CD4-positive, alpha-beta T cell (primary cell): ENCODE data around the gene KIRREL2. TPM values are rescaled to one million over a fixed set of nuclear protein-coding genes. Genes with fewer than 3 reads are reported as not detected.

Experiments
- ATAC-seq: fragments of 200-7000 bp; cut with Tn5 transposase; one replicate; pipeline ENCODE4 v1.10.0; 2022; ENCODE audit warnings: mild to moderate bottlenecking; ENCODE audit not compliant: poor library complexity
- CTCF ChIA-PET: fragments of 350-600 bp; sonication (Branson Sonifier 250); formaldehyde crosslinking; loops from one replicate; lab custom pipeline; 2021; ENCODE audit warnings: antibody characterized with exemption, inconsistent platforms; lab: Charles Lee
- POLR2A ChIA-PET: fragments of 350-600 bp; sonication (Branson Sonifier 250); formaldehyde crosslinking; loops from one replicate; lab custom pipeline; 2021; ENCODE audit warnings: antibody characterized with exemption, inconsistent platforms; lab: Charles Lee
- DNase-seq, 14 experiments: peaks; one replicate each; pipeline ENCODE4 v3.0.0-alpha.2; 2013 to 2020; ENCODE audit warnings: mixed read lengths in 2 of 14
- H3K27ac ChIP-seq, 2 donors: one replicate each; pipeline versions ENCODE4 v1.5.1 to v1.7.0; 2013; ENCODE audit warnings: low read length in 2 of 2, low read depth in 1 of 2, mild to moderate bottlenecking in 1 of 2
- H3K27me3 ChIP-seq, 2 experiments: 1 replicate in 1 of 2; 2 replicates in 1 of 2; pipeline versions ENCODE4 v1.6.1 to v1.7.0; 2013; ENCODE audit warnings: low read length in 2 of 2, control low read depth in 1 of 2, mild to moderate bottlenecking in 1 of 2, moderate library complexity in 1 of 2; ENCODE audit not compliant: insufficient read depth in 2 of 2, control insufficient read depth in 1 of 2
- H3K36me3 ChIP-seq: one replicate; pipeline ENCODE4 v1.6.1; 2013; ENCODE audit warnings: low read length, control low read depth; ENCODE audit not compliant: insufficient read depth
- H3K4me1 ChIP-seq: one replicate; pipeline ENCODE4 v1.6.1; 2013; ENCODE audit warnings: low read length, control low read depth; ENCODE audit not compliant: insufficient read depth
- H3K4me3 ChIP-seq: one replicate; pipeline ENCODE4 v1.5.1; 2013; ENCODE audit warnings: mild to moderate bottlenecking, low read length, moderate library complexity
- H3K9me3 ChIP-seq, 2 experiments: 1 replicate in 1 of 2; 2 replicates in 1 of 2; pipeline versions ENCODE4 v1.6.1 to v1.7.0; 2013; ENCODE audit warnings: low read length in 2 of 2, mild to moderate bottlenecking in 2 of 2, control low read depth in 1 of 2, moderate library complexity in 1 of 2; ENCODE audit not compliant: control insufficient read depth in 1 of 2, insufficient read depth in 1 of 2
- H3K27ac Mint-ChIP-seq: one replicate; pipeline ENCODE4 v1.8.0; 2020; ENCODE audit warnings: mixed read lengths
- H3K27me3 Mint-ChIP-seq: one replicate; pipeline ENCODE4 v1.8.0; 2021; ENCODE audit warnings: mixed read lengths
- H3K36me3 Mint-ChIP-seq: one replicate; pipeline ENCODE4 v1.8.0; 2021; ENCODE audit warnings: low read depth, mixed read lengths
- H3K4me1 Mint-ChIP-seq: one replicate; pipeline ENCODE4 v1.8.0; 2021; ENCODE audit warnings: low read depth, mixed read lengths
- H3K4me3 Mint-ChIP-seq: one replicate; pipeline ENCODE4 v1.8.0; 2020; ENCODE audit warnings: mild to moderate bottlenecking, mixed read lengths
- H3K9me3 Mint-ChIP-seq: one replicate; pipeline ENCODE4 v1.8.0; 2020; ENCODE audit warnings: mixed read lengths
- CTCF ChIP-seq: fragments of 200-600 bp; IDR thresholded peaks from one replicate; pipeline ENCODE4 v1.8.0; 2022; ENCODE audit warnings: antibody characterized with exemption, mild to moderate bottlenecking
- intact Hi-C, 2 experiments: fragments of 100-400 bp; cut with DNase I in 1 of 2; cut with micrococcal nuclease in 1 of 2; formaldehyde crosslinking; loops; one replicate each; pipeline versions ENCODE4 v1.15.1 to v1.9.0; 2023 to 2025; cut with DNase I, micrococcal nuclease
- total RNA-seq, 174 experiments: library from RNA in 2 of 174; stranded (reverse) in 2 of 174; gene quantifications; one replicate each; pipeline ENCODE4 v1.2.3 and lab custom pipeline; 2021 to 2026

Gene KIRREL2
- total RNA-seq, 2 experiments from 2014 or later, result 0.14 TPM; not detected in 1

- no peak for DNase-seq
- no peak overlapping the region for H3K4me3 Mint-ChIP-seq
- intact Hi-C loops, result no loop called here
Observed at GRCh38 chr19:35907377-35907745, 50.6 kb downstream of the KIRREL2 start.

GRCh38 chr19:35908010-35908441 lies 51.3 kb downstream of the KIRREL2 start, which contains the start of gene TYROBP:
TYROBP (minus strand) TSS chr19:35908295; CDS start chr19:35908228, 67 bp downstream.
- H3K4me3 ChIP-seq, result peak within 1 kb of the TSS; percentile 40
- peak within 1 kb of the TSS; percentile 42 for H3K27ac Mint-ChIP-seq
- peaks cover 55% of the 10 kb centered on the region for H3K4me1 ChIP-seq
- DNase-seq (no peak), ATAC-seq (no peak)
- no peak for TF ChIP-seq CTCF
- H3K27ac ChIP-seq, result no peak within 1 kb of the TSS
- intact Hi-C loops, result no loop called here
- H3K4me3 Mint-ChIP-seq, result no peak within 1 kb of the TSS
- H3K27me3 Mint-ChIP-seq, result no peaks in the 10 kb centered on the region
- no peaks in the 10 kb centered on the region for H3K36me3 ChIP-seq
- no peaks in the 10 kb centered on the region for H3K9me3 Mint-ChIP-seq
- peaks cover 30% of the 10 kb centered on the region for H3K4me1 Mint-ChIP-seq
- H3K27me3 ChIP-seq, result no peaks in the 10 kb centered on the region
- POLR2A ChIA-PET, result interaction anchor here (1.4 kb wide), 1 partner anchor 23 kb away, joined by 3 read pairs; no protein-coding TSS in a partner anchor
- H3K9me3 ChIP-seq, result no peaks in the 10 kb centered on the region
- CTCF ChIA-PET, result no interaction called here
- H3K36me3 Mint-ChIP-seq, result peaks cover 6% of the 10 kb centered on the region

More at GRCh38 chr19:35907377-35907745, 50.6 kb downstream of the KIRREL2 start:
- no peak for ATAC-seq
- Mint-ChIP-seq H3K4me1 (peaks cover 34% of the 10 kb centered on the region), H3K36me3 (peaks cover 6% of the 10 kb centered on the region), H3K9me3 (no peaks in the 10 kb centered on the region), H3K27me3 (no peaks in the 10 kb centered on the region), H3K27ac (no peak overlapping the region)
- Histone ChIP-seq H3K27ac (no peak overlapping the region), H3K4me1 (peaks cover 62% of the 10 kb centered on the region), H3K36me3 (no peaks in the 10 kb centered on the region), H3K4me3 (peak overlapping the region; percentile 40), H3K27me3 (no peaks in the 10 kb centered on the region), H3K9me3 (no peaks in the 10 kb centered on the region)
- CTCF ChIA-PET, result no interaction called here
- POLR2A ChIA-PET, result interaction anchor here (1.4 kb wide), 1 partner anchor 24 kb away, joined by 3 read pairs; no protein-coding TSS in a partner anchor
- no peak for TF ChIP-seq CTCF

GRCh38 chr19:35908973-35909683 lies 52.4 kb downstream of the KIRREL2 start:
- H3K4me3 Mint-ChIP-seq, result no peak overlapping the region
- H3K4me1 ChIP-seq, result peaks cover 44% of the 10 kb centered on the region
- ChIA-PET CTCF (no interaction called here), POLR2A (interaction anchor here (1.4 kb wide), 1 partner anchor 22 kb away, joined by 3 read pairs; no protein-coding TSS in a partner anchor)
- peak overlapping the region; percentile 42 for H3K27ac Mint-ChIP-seq
- no peaks in the 10 kb centered on the region for H3K36me3 Mint-ChIP-seq
- H3K27me3 Mint-ChIP-seq, result no peaks in the 10 kb centered on the region
- H3K27ac ChIP-seq, result peak overlapping the region in 1 of 2 donors; percentile 13
- no peak overlapping the region for H3K4me3 ChIP-seq
- intact Hi-C loops, result no loop called here
- peak; percentile 56 for ATAC-seq
- peaks cover 19% of the 10 kb centered on the region for H3K4me1 Mint-ChIP-seq
- DNase-seq, result peak in 4 of 14 experiments; percentile 38 to 82 (median 64)
- TF ChIP-seq CTCF, result no peak
- H3K36me3 ChIP-seq, result no peaks in the 10 kb centered on the region
- no peaks in the 10 kb centered on the region for H3K27me3 ChIP-seq
- no peaks in the 10 kb centered on the region for H3K9me3 Mint-ChIP-seq
- no peaks in the 10 kb centered on the region for H3K9me3 ChIP-seq
